ENCODE results near the gene MRPL2. TPM values are rescaled to one million over a fixed set of nuclear protein-coding genes. Genes with fewer than 3 reads are reported as not detected.

Gene MRPL2
- total RNA-seq, 4 donors from 2014 or later: 17.3 to 35.4 (median 21.2) TPM

- ATAC-seq: peak; percentile 92
- TF ChIP-seq EP300 (IDR thresholded peaks at IDR 0.05) (no peak), POLR2AphosphoS5 (IDR thresholded peaks at IDR 0.05) (peak; percentile 86), POLR2A (IDR thresholded peaks at IDR 0.05) (peak; percentile 43 to 49), CTCF (IDR thresholded peaks at IDR 0.05) (no peak)
- Histone ChIP-seq H3K27ac (peak within 1 kb of the TSS; percentile 34 to 94 (median 90)), H3K27me3 (no peaks in the 10 kb centered on the region), H3K4me3 (peak within 1 kb of the TSS; percentile 63 to 86), H3K9me3 (no peaks in the 10 kb centered on the region), H3K36me3 (peaks cover 0 to 75% of the 10 kb centered on the region in 2 donors), H3K4me1 (peaks cover 0 to 56% (median 31%) of the 10 kb centered on the region in 3 donors)
- 0% methylated on average over 6 to 17 of the region's 56 CpGs for WGBS, 2 donors (ENCODE audit: low coverage in 1 of 2)
Observed at GRCh38 chr6:43021270-43022047, 37.8 kb downstream of the MRPL2 start, which contains the start of gene RRP36. TSS of gene RRP36 (plus strand) at chr6:43021623. CDS start at chr6:43021655, 32 bp downstream.

- Histone ChIP-seq H3K4me3 (peak overlapping the region; percentile 63 to 86), H3K27me3 (no peaks in the 10 kb centered on the region), H3K36me3 (peaks cover 0 to 69% of the 10 kb centered on the region in 2 donors), H3K4me1 (peaks cover 0 to 62% (median 37%) of the 10 kb centered on the region in 3 donors), H3K27ac (peak overlapping the region; percentile 34 to 94 (median 90)), H3K9me3 (no peaks in the 10 kb centered on the region)
- 40% methylated on average over 1 of the region's 5 CpGs; no CpG with 5 or more reads in 1 of the 2 donors for WGBS, 2 donors (ENCODE audit: low coverage in 1 of 2)
- TF ChIP-seq POLR2A (IDR thresholded peaks at IDR 0.05) (no peak), EP300 (IDR thresholded peaks at IDR 0.05) (no peak), POLR2AphosphoS5 (IDR thresholded peaks at IDR 0.05) (no peak), CTCF (IDR thresholded peaks at IDR 0.05) (no peak)
- no peak for ATAC-seq
Observed at GRCh38 chr6:43020847-43021246, 38.4 kb downstream of the MRPL2 start.

GRCh38 chr6:43020052-43020705 is 39.1 kb downstream of the MRPL2 start:
- Histone ChIP-seq H3K27ac (peak overlapping the region in 3 of 4 donors; percentile 90 to 94 (median 91)), H3K9me3 (no peaks in the 10 kb centered on the region), H3K4me1 (peaks cover 0 to 69% (median 43%) of the 10 kb centered on the region in 3 donors), H3K36me3 (peaks cover 0 to 63% of the 10 kb centered on the region in 2 donors), H3K27me3 (no peaks in the 10 kb centered on the region), H3K4me3 (no peak overlapping the region)
- no peak for ATAC-seq
- no peak for TF ChIP-seq POLR2A (IDR thresholded peaks at IDR 0.05)
- TF ChIP-seq CTCF (IDR thresholded peaks at IDR 0.05): no peak
- TF ChIP-seq EP300 (IDR thresholded peaks at IDR 0.05): no peak
- no peak for TF ChIP-seq POLR2AphosphoS5 (IDR thresholded peaks at IDR 0.05)
- 80 to 87% methylated on average over 1 to 3 of the region's 3 CpGs for WGBS, 2 donors (ENCODE audit: low coverage in 1 of 2)

- 75 to 89% methylated on average over 1 to 2 of the region's 2 CpGs for WGBS, 2 donors (ENCODE audit: low coverage in 1 of 2)
- Histone ChIP-seq H3K9me3 (no peaks in the 10 kb centered on the region), H3K36me3 (peaks cover 0 to 52% of the 10 kb centered on the region in 2 donors), H3K4me1 (peaks cover 0 to 70% (median 46%) of the 10 kb centered on the region in 3 donors), H3K27me3 (no peaks in the 10 kb centered on the region), H3K27ac (no peak overlapping the region), H3K4me3 (no peak overlapping the region)
- TF ChIP-seq CTCF (IDR thresholded peaks at IDR 0.05): no peak
- no peak for TF ChIP-seq POLR2AphosphoS5 (IDR thresholded peaks at IDR 0.05)
- no peak for TF ChIP-seq EP300 (IDR thresholded peaks at IDR 0.05)
- no peak for TF ChIP-seq POLR2A (IDR thresholded peaks at IDR 0.05)
- no peak for ATAC-seq
Observed at GRCh38 chr6:43019152-43019551, 40.1 kb downstream of the MRPL2 start.
